Left renal pelvis (tissue), 4 donors: Measurements from ENCODE around the gene STAMBP. TPM values are rescaled to one million over a fixed set of nuclear protein-coding genes. Genes with fewer than 3 reads are reported as not detected.
"Not testable (repeated sequence)": the region's sequence is repeated elsewhere in the genome, so short reads cannot be mapped to it uniquely, and the experiment has no call there.

Experiments used
- DNase-seq, 4 donors: peaks; one replicate each; pipeline ENCODE4 v3.0.0-alpha.2; 2013; ENCODE audit warnings: low read depth in 4 of 4, low spot score in 3 of 4
- polyA plus RNA-seq, 4 donors: library from polyadenylated mRNA; unstranded; fragments of 120-200 nt; gene quantifications; one replicate each; pipeline ENCODE4 v1.2.1, GENCODE V29; 2013; ENCODE audit not compliant: insufficient read length in 4 of 4

Gene STAMBP
- polyA plus RNA-seq, result 10 to 100 TPM; 53.2 to 67.7 (median 58.4) TPM

DNA sequence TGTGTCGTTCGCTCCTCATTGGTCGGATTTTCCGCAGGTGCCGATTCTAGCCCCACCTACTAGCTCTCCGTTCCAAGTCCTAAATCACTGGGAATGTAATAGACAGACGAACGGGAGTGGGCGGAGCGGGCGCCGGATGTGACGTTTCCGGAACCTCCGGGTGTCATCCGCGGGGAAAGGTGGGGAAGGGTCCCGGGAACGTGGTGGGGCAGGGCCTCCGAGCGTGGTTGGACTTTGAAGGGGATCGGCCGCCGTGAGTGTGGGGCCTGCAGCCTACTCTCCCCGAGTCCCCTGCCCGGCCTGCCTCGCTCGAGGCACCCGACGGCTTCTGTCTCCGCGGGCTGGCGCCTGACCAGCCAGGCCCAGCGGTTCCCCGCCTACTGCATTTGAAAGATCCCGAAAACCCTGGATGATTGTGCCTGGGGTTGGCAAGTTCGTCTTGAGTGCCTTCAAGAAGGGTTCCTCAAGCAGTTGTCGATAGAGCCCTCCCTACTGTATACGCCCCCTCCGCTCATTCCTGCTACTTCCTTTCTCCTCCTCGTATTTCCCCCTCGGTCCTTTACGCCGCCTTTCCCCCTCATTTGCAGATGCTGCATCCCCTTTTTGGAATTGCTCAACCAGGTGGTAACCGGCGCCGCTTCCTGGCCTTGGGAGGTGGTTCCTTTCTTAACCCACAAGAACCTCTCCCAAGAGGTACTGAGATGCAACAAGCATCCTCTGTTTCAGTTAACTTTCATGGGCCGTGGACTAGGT, at the start of gene STAMBP:
Gene STAMBP (plus strand): TSS at position 144 of the 753 bp plus-strand sequence. CDS start 1,896 bp downstream, outside the sequence.
- DNase-seq, result peak; percentile 91 to 97 (median 94)

- DNase-seq, result peak; percentile 79 to 88 (median 87)
These were observed 49.1 kb upstream of the STAMBP start, which contains the start of gene DUSP11 for GRCh38 chr2:73779467-73780236. DUSP11 (minus strand) TSS chr2:73780103; CDS start chr2:73779974, 129 bp downstream.

DNA sequence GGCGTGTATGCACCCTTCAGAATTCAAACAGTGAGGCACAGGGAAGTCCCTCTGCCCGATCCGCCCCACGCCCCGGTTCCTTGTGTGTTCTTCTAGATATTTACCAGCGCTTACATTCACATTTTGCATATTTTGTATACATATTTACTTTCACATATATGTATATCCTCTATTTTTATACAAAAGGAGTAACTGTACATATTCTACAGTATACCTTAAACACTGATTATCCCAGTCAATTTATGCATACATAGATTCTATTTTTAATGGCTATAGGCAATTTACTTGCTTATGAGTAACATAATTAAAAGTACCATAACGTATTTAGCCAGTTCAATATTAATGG, 48.6 kb upstream of the STAMBP start:
- no peak for DNase-seq

- not testable (repeated sequence) for DNase-seq
These were observed 45.4 kb upstream of the STAMBP start for GRCh38 chr2:73783402-73783801.

DNA sequence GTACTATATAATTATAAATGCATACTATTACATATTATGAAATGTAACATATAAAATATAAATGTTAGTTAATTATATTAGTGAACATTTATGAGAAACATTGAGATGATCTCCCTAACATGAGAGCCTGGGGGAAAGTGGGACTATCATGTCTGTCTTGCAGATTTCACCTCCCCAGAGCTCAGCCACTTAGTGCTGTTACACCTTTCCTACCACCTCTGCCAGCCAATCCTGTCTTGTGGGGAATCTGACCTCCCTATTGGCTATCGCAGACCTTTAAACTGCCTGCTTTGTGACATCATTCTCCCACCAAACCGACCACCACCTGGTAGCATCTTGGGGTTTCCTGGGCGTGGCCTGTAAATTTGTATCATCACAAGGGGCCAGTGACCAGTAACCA, 44.9 kb upstream of the STAMBP start, which contains the start of gene C2orf78:
Gene C2orf78 (plus strand): TSS at position 301 of the 400 bp plus-strand sequence. CDS start 127 bp downstream, outside the sequence.
- not testable (repeated sequence) for DNase-seq

DNA sequence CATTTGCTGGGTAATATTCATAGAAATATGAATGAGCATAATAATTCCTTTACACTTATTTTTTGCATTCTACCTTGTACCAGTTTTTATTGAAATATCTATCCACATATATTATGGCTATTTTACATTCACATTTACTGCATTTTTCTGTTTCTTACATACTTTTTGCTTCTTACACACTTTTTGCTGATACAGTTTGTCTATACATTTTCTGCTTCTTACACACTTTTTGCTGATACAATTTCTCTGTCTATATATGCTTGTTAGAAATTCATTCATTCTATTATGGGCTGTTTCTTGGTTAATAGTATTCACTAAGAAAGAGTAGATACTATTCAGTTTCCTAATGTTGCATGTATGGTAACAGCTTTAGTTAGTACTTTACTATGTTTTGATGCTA, 16.9 kb upstream of the STAMBP start:
- no peak for DNase-seq

DNA sequence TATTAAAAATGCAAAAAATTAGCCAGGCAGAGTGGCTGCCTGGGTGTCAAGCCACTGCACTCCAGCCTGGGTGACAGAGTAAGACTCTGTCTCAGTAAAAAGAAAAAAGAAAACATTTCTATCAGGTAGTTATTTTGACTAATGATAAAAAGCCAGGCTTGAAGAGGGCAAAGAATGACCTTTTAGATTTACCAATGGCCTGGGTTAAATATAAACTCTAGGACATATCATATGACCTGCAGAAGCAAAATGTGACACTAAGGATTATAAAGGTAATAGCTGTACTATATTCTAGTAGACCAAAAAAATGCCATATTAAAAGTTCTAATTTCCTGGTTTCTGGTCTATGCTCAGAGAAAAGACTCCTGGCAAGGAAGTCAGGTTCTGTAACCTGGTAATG, 16.1 kb upstream of the STAMBP start:
- DNase-seq, result no peak

GRCh38 chr2:73818296-73818695, 10.5 kb upstream of the STAMBP start:
- no peak for DNase-seq

- no peak for DNase-seq
These were observed 7.5 kb upstream of the STAMBP start for GRCh38 chr2:73821227-73821626.

GRCh38 chr2:73821669-73822068, 7.1 kb upstream of the STAMBP start:
- DNase-seq, result no peak

GRCh38 chr2:73822276-73822675, 6.5 kb upstream of the STAMBP start:
- no peak for DNase-seq

DNA sequence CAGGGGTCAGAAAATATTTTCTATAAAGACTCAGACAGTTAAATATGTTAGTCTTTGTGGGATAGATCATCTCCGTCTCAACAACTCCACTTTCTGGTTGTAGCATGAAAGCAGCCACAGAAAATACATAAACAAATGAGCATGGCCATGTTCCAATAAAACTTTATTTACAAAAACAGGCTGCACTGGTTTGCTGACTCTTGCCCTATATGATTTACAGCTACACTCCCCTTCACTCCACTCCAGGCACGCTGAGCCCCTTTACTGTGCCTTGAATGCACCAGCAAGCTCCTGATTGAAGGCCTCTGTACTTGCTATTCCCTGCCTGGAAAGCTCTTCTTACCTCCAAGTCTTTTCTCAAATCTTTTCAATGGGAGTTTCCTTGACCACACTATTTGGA, 5.8 kb upstream of the STAMBP start:
- DNase-seq, result no peak

DNA sequence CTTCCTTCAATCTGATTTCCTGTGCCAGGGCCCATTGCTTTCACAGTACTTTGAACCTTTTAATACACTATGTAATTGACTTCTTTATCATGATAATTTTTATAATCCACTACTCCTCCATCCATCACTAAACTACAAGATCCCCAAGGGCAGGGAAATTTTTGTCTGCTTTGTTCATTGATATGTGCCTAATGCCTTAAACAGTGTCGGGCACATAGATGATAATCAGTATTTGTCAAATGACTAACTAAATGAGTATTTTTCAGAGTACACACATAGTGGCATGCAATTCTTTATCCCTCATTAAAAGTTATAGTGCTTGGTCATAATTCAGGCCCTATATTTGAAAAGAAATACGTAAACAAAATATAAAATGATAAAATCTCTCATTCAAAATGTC, 5.3 kb upstream of the STAMBP start:
- no peak for DNase-seq

- DNase-seq, result peak; percentile 42 to 63 (median 56)
These were observed 4.7 kb upstream of the STAMBP start for GRCh38 chr2:73823916-73824523.

DNA sequence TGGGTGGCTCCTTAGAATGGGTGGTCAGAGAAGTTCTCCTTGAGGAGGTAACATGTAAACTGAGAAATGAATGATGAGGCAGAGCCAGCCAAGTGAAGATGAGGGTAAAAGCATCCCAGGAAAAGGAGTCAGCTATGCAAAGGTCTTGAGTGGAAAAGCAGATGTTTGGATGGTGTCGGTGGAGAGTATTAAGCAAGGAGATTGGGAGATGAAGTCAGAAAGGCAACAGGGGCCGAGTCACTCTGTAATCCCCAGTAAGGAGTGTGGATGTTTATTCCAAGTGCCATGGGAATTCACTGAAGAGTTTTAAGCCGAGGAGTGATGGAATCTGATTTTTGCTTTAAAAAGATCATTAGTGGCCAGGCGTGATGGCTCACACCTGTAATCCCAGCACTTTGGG, 3.4 kb upstream of the STAMBP start:
- DNase-seq, result no peak

- DNase-seq, result no peak
These were observed 1.7 kb upstream of the STAMBP start for GRCh38 chr2:73827018-73827417.

GRCh38 chr2:73827660-73828388, 937 bp upstream of the STAMBP start:
- no peak for DNase-seq

DNA sequence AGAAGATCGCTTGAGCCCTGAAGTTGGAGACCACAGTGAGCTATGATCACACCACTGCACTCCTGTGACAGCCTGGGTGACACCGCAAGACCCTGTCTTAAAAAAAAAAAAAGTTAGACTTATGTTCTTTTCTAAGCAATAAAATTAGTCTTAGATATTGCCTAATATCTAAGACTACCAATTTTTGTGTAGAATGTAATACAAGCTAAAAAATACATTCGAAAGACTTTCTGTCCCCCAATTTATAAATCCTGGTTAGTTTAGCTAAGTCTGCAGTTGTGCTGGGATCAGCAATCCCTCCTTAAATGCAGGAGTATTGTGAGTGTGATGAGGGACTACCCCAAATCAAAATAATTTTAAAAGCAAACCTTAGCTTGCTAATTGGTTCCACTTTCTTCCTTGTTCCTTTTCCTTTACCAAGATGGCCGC, 358 bp upstream of the STAMBP start:
- DNase-seq, result no peak

DNA sequence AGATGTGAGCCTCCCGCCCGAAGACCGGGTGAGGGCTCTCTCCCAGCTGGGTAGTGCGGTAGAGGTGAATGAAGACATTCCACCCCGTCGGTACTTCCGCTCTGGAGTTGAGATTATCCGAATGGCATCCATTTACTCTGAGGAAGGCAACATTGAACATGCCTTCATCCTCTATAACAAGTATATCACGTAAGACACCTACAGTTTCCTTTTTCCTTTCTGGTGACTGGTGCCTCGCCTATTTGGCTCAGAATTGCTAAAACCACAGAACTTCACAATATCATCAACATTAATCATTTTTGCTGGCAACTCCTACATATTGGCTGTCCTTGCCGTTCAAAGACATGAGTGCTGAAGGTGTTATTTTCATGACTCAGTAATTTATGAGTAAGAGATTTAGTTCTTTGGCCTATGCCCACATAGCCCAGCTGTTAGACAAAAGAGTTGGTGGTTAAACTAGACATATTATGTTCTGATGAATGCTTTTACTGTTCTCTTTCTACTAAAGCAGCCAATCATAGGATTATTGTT, 2.2 kb downstream of the STAMBP start:
- no peak for DNase-seq

- no peak for DNase-seq
These were observed 4.2 kb downstream of the STAMBP start for GRCh38 chr2:73832930-73833329.
